GM21526 (cell line): ENCODE results near the gene TMEM229A.
"Not testable (repeated sequence)": the region's sequence is repeated elsewhere in the genome, so short reads cannot be mapped to it uniquely, and the experiment has no call there.

Experiments
- ATAC-seq: cut with Tn5 transposase; IDR thresholded peaks from one replicate; pipeline ENCODE4 v1.9.1; 2021; ENCODE audit warnings: moderate library complexity; ENCODE audit not compliant: unreplicated experiment, low FRiP score

Gene TMEM229A

GRCh38 chr7:124033095-124033806 lies 384 bp upstream of the TMEM229A start:
- ATAC-seq = no peak

GRCh38 chr7:124031919-124032318 lies 948 bp downstream of the TMEM229A start:
- ATAC-seq = no peak

GRCh38 chr7:124031406-124031805 lies 1.5 kb downstream of the TMEM229A start:
- no peak for ATAC-seq

- ATAC-seq = no peak
Measured at GRCh38 chr7:124030964-124031363, 1.9 kb downstream of the TMEM229A start.

- no peak for ATAC-seq
Measured at GRCh38 chr7:124029396-124030188, 3.3 kb downstream of the TMEM229A start.

- ATAC-seq = no peak
Measured at GRCh38 chr7:124027236-124027635, 5.6 kb downstream of the TMEM229A start.

- not testable (repeated sequence) for ATAC-seq
Measured at GRCh38 chr7:124024329-124024728, 8.5 kb downstream of the TMEM229A start.

- ATAC-seq = no peak
Measured at GRCh38 chr7:124022551-124022950, 10.3 kb downstream of the TMEM229A start.

- no peak for ATAC-seq
Measured at GRCh38 chr7:124020060-124020459, 12.8 kb downstream of the TMEM229A start.

GRCh38 chr7:124013306-124013705 lies 19.6 kb downstream of the TMEM229A start:
- no peak for ATAC-seq

- no peak for ATAC-seq
Measured at GRCh38 chr7:124012864-124013263, 20.0 kb downstream of the TMEM229A start.

GRCh38 chr7:124009321-124009720 lies 23.5 kb downstream of the TMEM229A start:
- ATAC-seq = no peak

- not testable (repeated sequence) for ATAC-seq
Measured at GRCh38 chr7:124008296-124008695, 24.6 kb downstream of the TMEM229A start.

- ATAC-seq = no peak
Measured at GRCh38 chr7:123999703-124000102, 33.2 kb downstream of the TMEM229A start.

- no peak for ATAC-seq
Measured at GRCh38 chr7:123998921-123999320, 33.9 kb downstream of the TMEM229A start.

GRCh38 chr7:123996327-123996625 lies 36.6 kb downstream of the TMEM229A start:
- ATAC-seq = no peak

- no peak for ATAC-seq
Measured at GRCh38 chr7:123995617-123996326, 37.1 kb downstream of the TMEM229A start.

GRCh38 chr7:123994449-123994848 lies 38.4 kb downstream of the TMEM229A start:
- no peak for ATAC-seq

- ATAC-seq = no peak
Measured at GRCh38 chr7:123993996-123994395, 38.9 kb downstream of the TMEM229A start.

- ATAC-seq = no peak
Measured at GRCh38 chr7:123992913-123993518, 39.9 kb downstream of the TMEM229A start.

GRCh38 chr7:123987445-123987844 lies 45.4 kb downstream of the TMEM229A start:
- ATAC-seq = no peak
